GM12878 (cell line): Measurements from ENCODE around the gene ADNP2. TPM values are rescaled to one million over a fixed set of nuclear protein-coding genes. Genes with fewer than 3 reads are reported as not detected.

ENCODE experiments used
- ATAC-seq: fragments of 200-7000 bp; cut with Tn5 transposase; 3 replicates; pipeline ENCODE4 v1.9.1; 2020; ENCODE audit warnings: mild to moderate bottlenecking, moderate library complexity
- BruUV-seq: library from RNA; stranded (reverse); fragments of 400-500 nt; replicated peaks from 2 replicates; lab custom pipeline; 2021; lab: Mats Ljungman, UMichigan
- CTCF ChIA-PET: fragments of 300-600 bp; sonication (Branson Sonifier 250); formaldehyde crosslinking; extraction: SDS; loops from one replicate; lab custom pipeline; 2021; ENCODE audit warnings: inconsistent platforms; lab: Yijun Ruan, JAX
- POLR2A ChIA-PET: fragments of 350-600 bp; formaldehyde crosslinking; extraction: SDS; loops from one replicate; lab custom pipeline; 2021; ENCODE audit warnings: inconsistent platforms; lab: Charles Lee
- RAD21 ChIA-PET: fragments of 300-600 bp; sonication (Branson Sonifier 250); formaldehyde crosslinking; loops from one replicate; lab custom pipeline; 2023; ENCODE audit warnings: antibody characterized with exemption; ENCODE audit not compliant: unreplicated experiment; lab: Charles Lee
- SMC1A ChIA-PET: fragments of 300-600 bp; sonication (Branson Sonifier 250); formaldehyde crosslinking; loops from one replicate; lab custom pipeline; 2023; ENCODE audit not compliant: unreplicated experiment, uncharacterized antibody; lab: Charles Lee
- DNase-seq: peaks from one replicate; pipeline ENCODE4 v3.0.0-alpha.2; 2011; ENCODE audit warnings: low read depth, low spot score
- FAIRE-seq: peaks from 3 replicates; lab custom pipeline; 2011; peaks lifted over from hg19 to GRCh38; lab: Jason Lieb, UNC
- H2AFZ ChIP-seq: 2 replicates; pipeline ENCODE4 v1.6.0; 2011; ENCODE audit warnings: low read depth, low read length, control low read depth; ENCODE audit not compliant: control insufficient read depth
- H3K27ac ChIP-seq: 2 replicates; pipeline ENCODE4 v1.5.1; 2011; ENCODE audit warnings: control low read depth; ENCODE audit not compliant: control insufficient read depth, insufficient read depth
- H3K27me3 ChIP-seq, 2 experiments: replicated peaks in 1 of 2; 2 replicates each; pipeline versions ENCODE4 v1.6.0 to v1.6.1; 2011; ENCODE audit warnings: low read length in 1 of 2; ENCODE audit not compliant: control insufficient read depth in 2 of 2, insufficient read depth in 2 of 2
- H3K36me3 ChIP-seq, 2 experiments: 2 replicates each; pipeline ENCODE4 v1.5.1; 2011; ENCODE audit warnings: low read length in 1 of 2; ENCODE audit not compliant: control insufficient read depth in 2 of 2, insufficient read depth in 2 of 2
- H3K4me1 ChIP-seq: 2 replicates; pipeline ENCODE4 v1.6.1; 2011; ENCODE audit warnings: mild to moderate bottlenecking, low read length, moderate library complexity, mixed read lengths; ENCODE audit not compliant: control insufficient read depth, insufficient read depth
- H3K4me2 ChIP-seq: 2 replicates; pipeline ENCODE4 v1.6.0; 2011; ENCODE audit warnings: control low read depth; ENCODE audit not compliant: control insufficient read depth, insufficient read depth
- H3K4me3 ChIP-seq: fragments of 200-600 bp; sonication (generic); 2 replicates; pipeline ENCODE4 v1.5.1; 2016
- H3K79me2 ChIP-seq: 2 replicates; pipeline ENCODE4 v1.6.0; 2011; ENCODE audit warnings: low read length; ENCODE audit not compliant: control insufficient read depth, insufficient read depth
- H3K9ac ChIP-seq: 2 replicates; pipeline ENCODE4 v1.8.0; 2011; ENCODE audit warnings: low read length, control low read depth, mixed read lengths; ENCODE audit not compliant: control insufficient read depth, insufficient read depth
- H3K9me3 ChIP-seq: replicated peaks from 3 replicates; pipeline ENCODE4 v1.5.1; 2011; ENCODE audit warnings: mild to moderate bottlenecking, low read length; ENCODE audit not compliant: control insufficient read depth, insufficient read depth
- H4K20me1 ChIP-seq: 2 replicates; pipeline ENCODE4 v1.6.0; 2011; ENCODE audit not compliant: control insufficient read depth, insufficient read depth
- CBFB ChIP-seq: IDR thresholded peaks from 2 replicates; pipeline ENCODE4 v1.6.1; 2016; ENCODE audit warnings: antibody characterized with exemption, low read depth
- CEBPB ChIP-seq, 2 experiments: fragments of 150-350 bp in 1 of 2; IDR thresholded peaks; 2 replicates each; pipeline ENCODE4 v1.6.1; 2012 to 2014; ENCODE audit warnings: low read depth in 2 of 2, low read length in 2 of 2, borderline replicate concordance in 1 of 2, inconsistent platforms in 1 of 2
- FOS ChIP-seq: IDR thresholded peaks from 3 replicates; pipeline ENCODE4 v1.6.1; 2011; ENCODE audit warnings: borderline replicate concordance; ENCODE audit not compliant: insufficient read length; ENCODE audit errors: extremely low read depth
- NFIC ChIP-seq: IDR thresholded peaks from 2 replicates; pipeline ENCODE4 v1.6.1; 2012; ENCODE audit warnings: low read depth, mild to moderate bottlenecking, inconsistent platforms, low read length, moderate library complexity
- PAX5 ChIP-seq: IDR thresholded peaks from 2 replicates; pipeline ENCODE4 v1.6.1; 2011; ENCODE audit warnings: low read depth, low read length, borderline replicate concordance
- TBL1XR1 ChIP-seq: IDR thresholded peaks from 2 replicates; pipeline ENCODE4 v1.6.1; 2012; ENCODE audit warnings: low read depth, low read length, improper control_type of control experiment
- TCF3 ChIP-seq: IDR thresholded peaks from 2 replicates; pipeline ENCODE4 v1.6.1; 2012; ENCODE audit warnings: low read depth, mild to moderate bottlenecking, low read length, borderline replicate concordance; ENCODE audit not compliant: insufficient read depth
- TCF7 ChIP-seq: IDR thresholded peaks from 2 replicates; pipeline ENCODE4 v1.6.1; 2014; ENCODE audit warnings: antibody characterized with exemption, borderline replicate concordance
- WRNIP1 ChIP-seq: IDR thresholded peaks from 2 replicates; pipeline ENCODE4 v1.6.1; 2011; ENCODE audit warnings: low read depth, low read length, improper control_type of control experiment, borderline replicate concordance
- WGBS: methylation state at CpG from one replicate; pipeline ENCODE4 v1.1.6; 2016; ENCODE audit warnings: low lambda C conversion rate; ENCODE audit not compliant: insufficient replicate concordance, insufficient coverage; ENCODE audit errors: missing lambda C conversion rate; 5-methylcytosine and 5-hydroxymethylcytosine counted together
- in situ Hi-C: fragments of 300-500 bp; cut with MboI; formaldehyde crosslinking; loops from 9 replicates; pipeline ENCODE4 v1.14.3; 2018; ENCODE audit warnings: mixed read lengths
- intact Hi-C: fragments of 100-400 bp; cut with micrococcal nuclease; formaldehyde crosslinking; loops from one replicate; pipeline ENCODE4 v1.14.2; 2022; ENCODE audit not compliant: unreplicated experiment
- polyA plus RNA-seq, 11 experiments: library from polyadenylated mRNA; depleted of rRNA in 4 of 11; unstranded in 6 of 11; stranded (reverse) in 5 of 11; fragments of >200 nt; fragmentation: Nextera tagmentation in 4 of 11; fragmentation: Illumina TruSeq in 1 of 11; extraction: Ambion mirVana in 4 of 11; extraction: Trizol in 1 of 11; gene quantifications; 1 replicate in 1 of 11; 2 replicates in 10 of 11; pipeline versions ENCODE4 v1.2.1 to v1.2.3, GENCODE V29; 2011 to 2016; ENCODE audit warnings: inconsistent platforms in 2 of 11, missing spikeins in 2 of 11, low read depth in 1 of 11
- total RNA-seq, 4 experiments: library from RNA; depleted of rRNA in 3 of 4; stranded (reverse); fragments of >200 nt in 3 of 4; fragmentation: Illumina TruSeq in 1 of 4; extraction: Trizol in 1 of 4; gene quantifications; 2 replicates each; pipeline versions ENCODE4 v1.2.1 to v1.2.3, GENCODE V29; 2013 to 2021
- TF ChIP-seq, protein P1 (sequence below): fragments of 450-650 bp; IDR thresholded peaks from 2 replicates; pipeline ENCODE4 v1.6.1; 2014; ENCODE audit warnings: mild to moderate bottlenecking

Gene ADNP2
- total and polyA plus RNA-seq, 10 of the 15 experiments (the other 5 are each of a cell fraction or from before 2014, with no cell fraction given) = 3.7 to 25.1 (median 13.0) TPM

DNA sequence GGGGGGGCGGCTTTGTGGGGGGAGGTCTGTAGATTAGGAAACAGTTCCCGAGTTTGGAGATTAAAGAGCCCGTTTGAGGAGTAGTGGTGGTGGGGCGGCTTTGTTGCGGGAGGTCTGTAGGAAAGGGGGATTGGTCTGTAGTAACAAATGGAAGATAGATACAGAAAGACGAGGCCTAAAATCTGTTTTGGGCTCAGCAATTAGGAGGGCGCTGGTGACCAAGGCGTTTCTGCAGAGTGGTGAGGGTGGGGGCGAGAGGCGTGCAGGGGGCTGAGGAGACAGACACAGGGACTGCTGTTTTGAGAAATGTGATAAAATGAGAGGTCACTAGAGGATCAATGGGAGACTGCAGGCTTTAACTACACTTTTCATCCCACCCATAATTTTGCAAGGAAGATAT, 1.6 kb upstream of the ADNP2 start:
- WGBS = 92% methylated on average over 9 of the region's 10 CpGs
- ATAC-seq (no peak), DNase-seq (no peak)
- ChIA-PET POLR2A (interaction anchor here (1.4 kb wide), 1 partner anchor 73 kb away, joined by 3 read pairs; the partner anchor contains the start of gene RBFA), RAD21 (no interaction called here)
- H3K9me3 ChIP-seq = no peaks in the 10 kb centered on the region
- TF ChIP-seq CBFB (no peak), CEBPB (IDR thresholded peaks at IDR 0.05; ENCODE audit: borderline replicate concordance in 1 of 2, low read depth in 2 of 2, low read length in 2 of 2) (no peak), PAX5 (no peak), TBL1XR1 (no peak), FOS (no peak), WRNIP1 (no peak), NFIC (no peak), TCF3 (no peak), TCF7 (no peak)
- TF ChIP-seq, protein P1, sequence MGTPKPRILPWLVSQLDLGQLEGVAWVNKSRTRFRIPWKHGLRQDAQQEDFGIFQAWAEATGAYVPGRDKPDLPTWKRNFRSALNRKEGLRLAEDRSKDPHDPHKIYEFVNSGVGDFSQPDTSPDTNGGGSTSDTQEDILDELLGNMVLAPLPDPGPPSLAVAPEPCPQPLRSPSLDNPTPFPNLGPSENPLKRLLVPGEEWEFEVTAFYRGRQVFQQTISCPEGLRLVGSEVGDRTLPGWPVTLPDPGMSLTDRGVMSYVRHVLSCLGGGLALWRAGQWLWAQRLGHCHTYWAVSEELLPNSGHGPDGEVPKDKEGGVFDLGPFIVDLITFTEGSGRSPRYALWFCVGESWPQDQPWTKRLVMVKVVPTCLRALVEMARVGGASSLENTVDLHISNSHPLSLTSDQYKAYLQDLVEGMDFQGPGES = no peak
- TF ChIP-seq, all 136 proteins: peak for 0
- Histone ChIP-seq H3K36me3 (no peaks in the 10 kb centered on the region), H3K4me1 (peaks cover 19% of the 10 kb centered on the region), H3K27me3 (no peaks in the 10 kb centered on the region), H4K20me1 (no peaks in the 10 kb centered on the region), H3K9ac (no peak overlapping the region), H3K27ac (no peak overlapping the region), H3K79me2 (peaks cover 25% of the 10 kb centered on the region), H3K4me3 (no peak overlapping the region), H2AFZ (no peak overlapping the region), H3K4me2 (no peak overlapping the region)
- no TSS peak for BruUV-seq
- intact Hi-C loops = loop anchor here (5.0 kb wide), 1 partner anchor 145 kb away; the partner anchor contains the start of gene HSBP1L1
- ChIA-PET CTCF (no interaction called here), SMC1A (interaction anchor here (1.0 to 1.4 kb wide), 2 partner anchors 37 to 122 kb away, joined by 3 read pairs; no protein-coding TSS in a partner anchor)
- FAIRE-seq = no peak
- in situ Hi-C loops = no loop called here
